Measurements from ENCODE around the gene DPH3. TPM values are rescaled to one million over a fixed set of nuclear protein-coding genes. Genes with fewer than 3 reads are reported as not detected.

Gene DPH3
- total RNA-seq, 1 donor from 2014 or later = 25.9 TPM

DNA sequence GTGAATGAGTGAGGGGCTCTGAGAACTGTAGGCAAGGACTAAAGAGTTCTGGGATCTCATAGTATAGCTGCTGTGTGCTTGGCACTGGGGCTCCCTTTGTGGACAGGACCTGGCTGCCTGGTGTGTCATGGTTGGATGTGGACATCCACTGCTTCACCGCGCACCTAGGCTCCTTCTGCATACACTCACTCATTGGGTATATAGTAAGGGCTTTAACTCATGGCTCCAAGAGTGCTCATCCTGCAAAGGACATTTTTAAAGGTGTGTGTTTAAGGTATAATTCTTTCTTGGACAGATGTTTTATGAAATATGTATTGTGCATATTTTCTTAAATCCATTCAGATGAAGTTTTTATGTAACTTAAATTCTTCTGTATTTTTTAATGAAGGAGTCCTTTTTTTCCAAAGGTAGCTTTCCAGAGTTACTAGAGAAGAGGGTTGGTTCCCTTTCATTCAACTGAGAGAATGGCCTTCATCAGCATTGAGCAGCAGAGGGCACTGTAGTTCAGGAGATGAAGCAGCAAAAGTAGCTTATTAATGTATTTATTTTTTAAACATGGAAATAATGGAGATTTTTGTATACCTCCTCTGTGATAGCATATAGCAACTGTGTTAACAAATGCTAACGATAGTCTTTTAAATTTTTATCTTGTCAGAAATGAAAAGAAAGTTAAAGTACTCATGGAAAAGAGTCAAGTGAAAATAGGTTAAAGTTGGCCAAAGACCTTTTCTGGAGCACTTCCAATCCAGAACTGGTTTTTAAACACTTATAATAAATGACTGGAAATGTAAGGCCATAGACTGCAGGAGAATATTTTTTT lies 25.5 kb upstream of the DPH3 start:
- peak overlapping the region; percentile 81 for H3K27ac ChIP-seq (replicated peaks)
- TF ChIP-seq, protein P1, sequence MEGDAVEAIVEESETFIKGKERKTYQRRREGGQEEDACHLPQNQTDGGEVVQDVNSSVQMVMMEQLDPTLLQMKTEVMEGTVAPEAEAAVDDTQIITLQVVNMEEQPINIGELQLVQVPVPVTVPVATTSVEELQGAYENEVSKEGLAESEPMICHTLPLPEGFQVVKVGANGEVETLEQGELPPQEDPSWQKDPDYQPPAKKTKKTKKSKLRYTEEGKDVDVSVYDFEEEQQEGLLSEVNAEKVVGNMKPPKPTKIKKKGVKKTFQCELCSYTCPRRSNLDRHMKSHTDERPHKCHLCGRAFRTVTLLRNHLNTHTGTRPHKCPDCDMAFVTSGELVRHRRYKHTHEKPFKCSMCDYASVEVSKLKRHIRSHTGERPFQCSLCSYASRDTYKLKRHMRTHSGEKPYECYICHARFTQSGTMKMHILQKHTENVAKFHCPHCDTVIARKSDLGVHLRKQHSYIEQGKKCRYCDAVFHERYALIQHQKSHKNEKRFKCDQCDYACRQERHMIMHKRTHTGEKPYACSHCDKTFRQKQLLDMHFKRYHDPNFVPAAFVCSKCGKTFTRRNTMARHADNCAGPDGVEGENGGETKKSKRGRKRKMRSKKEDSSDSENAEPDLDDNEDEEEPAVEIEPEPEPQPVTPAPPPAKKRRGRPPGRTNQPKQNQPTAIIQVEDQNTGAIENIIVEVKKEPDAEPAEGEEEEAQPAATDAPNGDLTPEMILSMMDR (IDR thresholded peaks at IDR 0.05; ENCODE audit: borderline replicate concordance) = peak; percentile 88
- H3K9me3 ChIP-seq (replicated peaks) = no peaks in the 10 kb centered on the region
- H3K27me3 ChIP-seq (ENCODE audit: low read depth) = no peaks in the 10 kb centered on the region
- intact Hi-C loops (cut with micrococcal nuclease) = loop anchor here (5.0 kb wide), 1 partner anchor 227 kb away; no protein-coding TSS in a partner anchor
- H3K4me3 ChIP-seq = no peak overlapping the region
- peaks cover 72% of the 10 kb centered on the region for H3K4me1 ChIP-seq
- no peak for DNase-seq
- peaks cover 5% of the 10 kb centered on the region for H3K36me3 ChIP-seq

- Histone ChIP-seq H3K9me3 (replicated peaks) (no peaks in the 10 kb centered on the region), H3K4me1 (peaks cover 72% of the 10 kb centered on the region), H3K27me3 (ENCODE audit: low read depth) (no peaks in the 10 kb centered on the region), H3K36me3 (no peaks in the 10 kb centered on the region), H3K4me3 (no peak overlapping the region), H3K27ac (replicated peaks) (peak overlapping the region; percentile 81)
- intact Hi-C loops (cut with micrococcal nuclease) = loop anchor here (2.0 kb wide), 1 partner anchor 259 kb away; no protein-coding TSS in a partner anchor
- TF ChIP-seq, protein P1 (IDR thresholded peaks at IDR 0.05; ENCODE audit: borderline replicate concordance) = no peak
- no peak for DNase-seq
Observed at GRCh38 chr3:16289144-16289889, 24.6 kb upstream of the DPH3 start.

DNA sequence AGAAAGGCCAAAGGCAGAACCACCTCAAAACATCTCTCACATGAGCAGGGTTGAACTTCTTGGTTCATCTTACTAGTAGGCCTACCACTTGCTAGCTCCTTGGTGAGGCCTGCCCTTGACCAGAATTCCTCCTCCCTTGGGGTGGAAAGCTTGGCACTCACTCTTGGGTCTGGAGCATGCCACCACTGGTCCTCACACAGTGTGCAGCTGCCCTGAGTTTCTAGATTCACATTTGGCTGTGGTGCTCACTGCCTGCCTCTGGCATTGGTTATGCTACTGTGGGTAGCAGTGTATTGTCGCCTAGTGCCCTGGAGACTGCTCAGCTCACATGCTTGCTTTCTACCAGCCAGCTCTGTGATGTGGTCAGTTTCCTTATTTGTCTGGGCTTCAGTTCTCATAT lies 23.9 kb upstream of the DPH3 start:
- Histone ChIP-seq H3K4me3 (no peak overlapping the region), H3K4me1 (peaks cover 72% of the 10 kb centered on the region), H3K27me3 (ENCODE audit: low read depth) (no peaks in the 10 kb centered on the region), H3K9me3 (replicated peaks) (no peaks in the 10 kb centered on the region), H3K36me3 (no peaks in the 10 kb centered on the region), H3K27ac (replicated peaks) (peak overlapping the region; percentile 81)
- peak; percentile 33 for DNase-seq
- TF ChIP-seq, protein P1 (IDR thresholded peaks at IDR 0.05; ENCODE audit: borderline replicate concordance) = no peak
- intact Hi-C loops (cut with micrococcal nuclease) = loop anchor here (2.0 kb wide), 1 partner anchor 260 kb away; no protein-coding TSS in a partner anchor

DNA sequence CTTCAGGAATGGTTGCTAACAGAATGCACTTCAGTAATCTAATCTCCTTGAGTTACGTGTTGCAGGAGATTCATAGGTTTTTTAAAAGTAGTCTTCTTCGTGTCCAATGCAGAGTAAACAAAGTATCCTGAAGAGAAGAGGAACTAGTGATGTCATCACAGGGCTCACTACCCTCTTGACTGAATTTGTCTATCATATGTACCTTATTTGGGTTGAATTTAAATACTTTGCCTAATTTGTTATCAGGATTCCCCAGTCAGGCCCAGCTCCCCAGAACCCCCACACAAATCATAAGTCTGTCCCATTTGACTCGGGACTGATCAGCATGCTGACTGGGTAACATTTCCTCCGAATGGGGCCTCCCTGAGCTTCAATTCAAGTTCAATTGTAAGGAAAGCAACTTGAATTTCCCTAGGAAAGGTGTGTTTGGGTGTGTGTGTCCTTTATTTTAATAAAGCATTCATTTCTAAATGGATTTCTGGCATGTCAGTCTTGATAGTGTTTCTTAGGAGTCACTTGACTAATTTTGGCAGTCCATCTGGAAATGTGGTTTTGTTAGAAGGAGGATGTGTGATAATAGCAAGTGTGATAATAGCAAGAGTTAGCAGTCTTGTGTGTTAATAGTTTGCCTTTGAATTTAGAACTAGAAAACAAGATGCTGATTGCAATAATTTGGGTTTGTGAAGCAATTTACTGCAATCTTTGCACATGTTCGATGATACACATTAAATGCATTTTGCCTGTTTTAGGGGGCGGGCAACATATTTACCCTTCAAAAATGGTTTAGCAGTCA lies 22.2 kb upstream of the DPH3 start:
- Histone ChIP-seq H3K36me3 (no peaks in the 10 kb centered on the region), H3K9me3 (replicated peaks) (no peaks in the 10 kb centered on the region), H3K4me3 (no peak overlapping the region), H3K27ac (replicated peaks) (peak overlapping the region; percentile 81), H3K27me3 (ENCODE audit: low read depth) (no peaks in the 10 kb centered on the region), H3K4me1 (peaks cover 72% of the 10 kb centered on the region)
- DNase-seq = no peak
- TF ChIP-seq, protein P1 (IDR thresholded peaks at IDR 0.05; ENCODE audit: borderline replicate concordance) = no peak
- intact Hi-C loops (cut with micrococcal nuclease) = no loop called here

DNA sequence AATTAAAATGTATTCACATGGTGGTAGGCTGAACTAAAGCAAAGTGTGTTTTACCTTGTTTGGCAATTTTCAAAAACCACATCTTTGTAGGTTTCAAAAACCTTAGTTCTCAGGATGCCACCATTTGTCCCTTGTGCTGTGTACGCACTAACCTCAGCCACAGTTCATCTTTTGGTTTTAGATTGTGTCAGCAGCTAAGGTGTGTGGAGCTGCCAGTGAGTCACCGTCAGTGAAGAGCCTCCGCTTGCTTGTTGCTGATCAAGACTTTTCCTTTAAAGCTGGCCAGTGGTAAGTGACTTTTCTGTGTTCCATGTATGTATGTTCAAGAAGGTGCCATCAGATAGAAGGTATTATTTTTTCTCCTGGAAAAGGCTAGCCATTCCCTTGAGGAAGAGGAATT lies 21.4 kb upstream of the DPH3 start:
- Histone ChIP-seq H3K4me3 (no peak overlapping the region), H3K36me3 (no peaks in the 10 kb centered on the region), H3K4me1 (peaks cover 67% of the 10 kb centered on the region), H3K27ac (replicated peaks) (peak overlapping the region; percentile 81), H3K27me3 (ENCODE audit: low read depth) (no peaks in the 10 kb centered on the region), H3K9me3 (replicated peaks) (no peaks in the 10 kb centered on the region)
- DNase-seq = no peak
- TF ChIP-seq, protein P1 (IDR thresholded peaks at IDR 0.05; ENCODE audit: borderline replicate concordance) = no peak
- intact Hi-C loops (cut with micrococcal nuclease) = no loop called here
